GM12878 (cell line): Measurements from ENCODE around the gene ITGA5. TPM values are rescaled to one million over a fixed set of nuclear protein-coding genes. Genes with fewer than 3 reads are reported as not detected.

Source experiments
- ATAC-seq: fragments of 200-7000 bp; cut with Tn5 transposase; 3 replicates; pipeline ENCODE4 v1.9.1; 2020; ENCODE audit warnings: mild to moderate bottlenecking, moderate library complexity
- BruUV-seq: library from RNA; stranded (reverse); fragments of 400-500 nt; replicated peaks from 2 replicates; lab custom pipeline; 2021; lab: Mats Ljungman, UMichigan
- CTCF ChIA-PET: fragments of 300-600 bp; sonication (Branson Sonifier 250); formaldehyde crosslinking; extraction: SDS; loops from one replicate; lab custom pipeline; 2021; ENCODE audit warnings: inconsistent platforms; lab: Yijun Ruan, JAX
- POLR2A ChIA-PET: fragments of 350-600 bp; formaldehyde crosslinking; extraction: SDS; loops from one replicate; lab custom pipeline; 2021; ENCODE audit warnings: inconsistent platforms; lab: Charles Lee
- RAD21 ChIA-PET: fragments of 300-600 bp; sonication (Branson Sonifier 250); formaldehyde crosslinking; loops from one replicate; lab custom pipeline; 2023; ENCODE audit warnings: antibody characterized with exemption; ENCODE audit not compliant: unreplicated experiment; lab: Charles Lee
- SMC1A ChIA-PET: fragments of 300-600 bp; sonication (Branson Sonifier 250); formaldehyde crosslinking; loops from one replicate; lab custom pipeline; 2023; ENCODE audit not compliant: unreplicated experiment, uncharacterized antibody; lab: Charles Lee
- DNase-seq: peaks from one replicate; pipeline ENCODE4 v3.0.0-alpha.2; 2011; ENCODE audit warnings: low read depth, low spot score
- FAIRE-seq: peaks from 3 replicates; lab custom pipeline; 2011; peaks lifted over from hg19 to GRCh38; lab: Jason Lieb, UNC
- H2AFZ ChIP-seq: 2 replicates; pipeline ENCODE4 v1.6.0; 2011; ENCODE audit warnings: low read depth, low read length, control low read depth; ENCODE audit not compliant: control insufficient read depth
- H3K27ac ChIP-seq: 2 replicates; pipeline ENCODE4 v1.5.1; 2011; ENCODE audit warnings: control low read depth; ENCODE audit not compliant: control insufficient read depth, insufficient read depth
- H3K27me3 ChIP-seq, 2 experiments: replicated peaks in 1 of 2; 2 replicates each; pipeline versions ENCODE4 v1.6.0 to v1.6.1; 2011; ENCODE audit warnings: low read length in 1 of 2; ENCODE audit not compliant: control insufficient read depth in 2 of 2, insufficient read depth in 2 of 2
- H3K36me3 ChIP-seq, 2 experiments: 2 replicates each; pipeline ENCODE4 v1.5.1; 2011; ENCODE audit warnings: low read length in 1 of 2; ENCODE audit not compliant: control insufficient read depth in 2 of 2, insufficient read depth in 2 of 2
- H3K4me1 ChIP-seq: 2 replicates; pipeline ENCODE4 v1.6.1; 2011; ENCODE audit warnings: mild to moderate bottlenecking, low read length, moderate library complexity, mixed read lengths; ENCODE audit not compliant: control insufficient read depth, insufficient read depth
- H3K4me2 ChIP-seq: 2 replicates; pipeline ENCODE4 v1.6.0; 2011; ENCODE audit warnings: control low read depth; ENCODE audit not compliant: control insufficient read depth, insufficient read depth
- H3K4me3 ChIP-seq: fragments of 200-600 bp; sonication (generic); 2 replicates; pipeline ENCODE4 v1.5.1; 2016
- H3K79me2 ChIP-seq: 2 replicates; pipeline ENCODE4 v1.6.0; 2011; ENCODE audit warnings: low read length; ENCODE audit not compliant: control insufficient read depth, insufficient read depth
- H3K9ac ChIP-seq: 2 replicates; pipeline ENCODE4 v1.8.0; 2011; ENCODE audit warnings: low read length, control low read depth, mixed read lengths; ENCODE audit not compliant: control insufficient read depth, insufficient read depth
- H3K9me3 ChIP-seq: replicated peaks from 3 replicates; pipeline ENCODE4 v1.5.1; 2011; ENCODE audit warnings: mild to moderate bottlenecking, low read length; ENCODE audit not compliant: control insufficient read depth, insufficient read depth
- H4K20me1 ChIP-seq: 2 replicates; pipeline ENCODE4 v1.6.0; 2011; ENCODE audit not compliant: control insufficient read depth, insufficient read depth
- IKZF1 ChIP-seq: fragments of 450-650 bp; conservative IDR thresholded peaks from 2 replicates; pipeline ENCODE4 v1.6.1; 2017; ENCODE audit warnings: antibody characterized with exemption, mild to moderate bottlenecking
- SMAD5 ChIP-seq: IDR thresholded peaks from 2 replicates; pipeline ENCODE4 v1.6.1; 2016; ENCODE audit warnings: antibody characterized with exemption, low read depth
- SPI1 ChIP-seq: IDR thresholded peaks from 2 replicates; pipeline ENCODE4 v1.6.1; 2011; ENCODE audit warnings: low read depth, mild to moderate bottlenecking, low read length, moderate library complexity, borderline replicate concordance; ENCODE audit not compliant: insufficient read depth
- SREBF2 ChIP-seq: IDR thresholded peaks from 2 replicates; pipeline ENCODE4 v1.6.1; 2012; ENCODE audit warnings: mild to moderate bottlenecking, low read length
- STAT3 ChIP-seq: IDR thresholded peaks from 2 replicates; pipeline ENCODE4 v1.6.1; 2011; ENCODE audit warnings: low read depth, low read length, improper control_type of control experiment
- WGBS: methylation state at CpG from one replicate; pipeline ENCODE4 v1.1.6; 2016; ENCODE audit warnings: low lambda C conversion rate; ENCODE audit not compliant: insufficient replicate concordance, insufficient coverage; ENCODE audit errors: missing lambda C conversion rate; 5-methylcytosine and 5-hydroxymethylcytosine counted together
- in situ Hi-C: fragments of 300-500 bp; cut with MboI; formaldehyde crosslinking; loops from 9 replicates; pipeline ENCODE4 v1.14.3; 2018; ENCODE audit warnings: mixed read lengths
- intact Hi-C: fragments of 100-400 bp; cut with micrococcal nuclease; formaldehyde crosslinking; loops from one replicate; pipeline ENCODE4 v1.14.2; 2022; ENCODE audit not compliant: unreplicated experiment
- polyA plus RNA-seq, 11 experiments: library from polyadenylated mRNA; depleted of rRNA in 4 of 11; unstranded in 6 of 11; stranded (reverse) in 5 of 11; fragments of >200 nt; fragmentation: Nextera tagmentation in 4 of 11; fragmentation: Illumina TruSeq in 1 of 11; extraction: Ambion mirVana in 4 of 11; extraction: Trizol in 1 of 11; gene quantifications; 1 replicate in 1 of 11; 2 replicates in 10 of 11; pipeline versions ENCODE4 v1.2.1 to v1.2.3, GENCODE V29; 2011 to 2016; ENCODE audit warnings: inconsistent platforms in 2 of 11, missing spikeins in 2 of 11, low read depth in 1 of 11
- total RNA-seq, 4 experiments: library from RNA; depleted of rRNA in 3 of 4; stranded (reverse); fragments of >200 nt in 3 of 4; fragmentation: Illumina TruSeq in 1 of 4; extraction: Trizol in 1 of 4; gene quantifications; 2 replicates each; pipeline versions ENCODE4 v1.2.1 to v1.2.3, GENCODE V29; 2013 to 2021
- TF ChIP-seq, protein P1 (sequence below): IDR thresholded peaks from 2 replicates; pipeline ENCODE4 v1.6.1; 2011; ENCODE audit warnings: mild to moderate bottlenecking, low read depth, low read length, moderate library complexity; ENCODE audit not compliant: insufficient replicate concordance

The ITGA5 gene
- total and polyA plus RNA-seq, 10 of the 15 experiments (the other 5 are each of a cell fraction or from before 2014, with no cell fraction given), result 0.15 to 22.5 (median 0.61) TPM

DNA sequence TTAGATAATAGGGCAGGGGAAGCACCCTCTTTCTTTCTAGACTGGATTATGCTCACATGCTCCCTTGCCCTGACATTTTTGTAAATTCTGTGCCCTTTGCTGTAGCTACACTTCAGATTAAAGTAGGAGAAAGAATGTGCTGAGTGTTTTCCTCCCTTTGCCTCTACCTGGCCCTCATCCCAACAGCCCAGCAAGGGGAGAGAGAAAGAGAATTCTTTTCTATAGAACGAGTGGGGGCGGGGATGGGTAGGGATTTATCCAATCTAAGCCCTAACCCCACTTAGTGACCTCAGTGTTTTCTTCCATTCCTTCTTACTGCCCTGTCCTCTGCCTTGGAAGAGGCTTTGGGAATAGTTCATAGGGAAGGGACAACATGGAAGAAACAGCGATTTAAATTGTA lies 68.3 kb downstream of the ITGA5 start:
- H3K36me3 ChIP-seq, result peaks cover 15 to 30% of the 10 kb centered on the region in 2 experiments
- H4K20me1 ChIP-seq, result no peaks in the 10 kb centered on the region
- H3K9ac ChIP-seq, result no peak overlapping the region
- TF ChIP-seq STAT3, result no peak
- TF ChIP-seq SMAD5, result 0 out of 2 replicates have a peak, but pooled peaks have one; percentile 19
- SMC1A ChIA-PET, result interaction anchor here (1.5 kb wide), 1 partner anchor 9 kb away, joined by 3 read pairs; no protein-coding TSS in a partner anchor
- intact Hi-C loops, result no loop called here
- ATAC-seq, result no peak
- H3K4me1 ChIP-seq, result no peaks in the 10 kb centered on the region; the same call in 1 of the 2 replicates
- POLR2A ChIA-PET, result no interaction called here
- H2AFZ ChIP-seq, result no peak overlapping the region
- H3K9me3 ChIP-seq, result no peaks in the 10 kb centered on the region
- H3K27ac ChIP-seq, result no peak overlapping the region
- H3K27me3 ChIP-seq, result no peaks in the 10 kb centered on the region
- WGBS, result 90% methylated on average over 3 of the region's 3 CpGs
- in situ Hi-C loops, result no loop called here
- no peak for DNase-seq
- CTCF ChIA-PET, result interaction anchor here (0.6 to 4.2 kb wide), 4 partner anchors 13 to 99 kb away, joined by 3 to 30 read pairs (median 4); partner anchors contain the start of gene COPZ1
- FAIRE-seq, result no peak
- H3K4me2 ChIP-seq, result no peak overlapping the region
- no peaks in the 10 kb centered on the region for H3K79me2 ChIP-seq
- BruUV-seq, result no TSS peak
- RAD21 ChIA-PET, result no interaction called here
- no peak overlapping the region for H3K4me3 ChIP-seq

GRCh38 chr12:54349679-54350078 lies 69.4 kb downstream of the ITGA5 start:
- no peak overlapping the region for H3K4me3 ChIP-seq
- ATAC-seq, result no peak
- no peak overlapping the region for H3K4me2 ChIP-seq
- no peaks in the 10 kb centered on the region for H4K20me1 ChIP-seq
- BruUV-seq, result no TSS peak
- H3K36me3 ChIP-seq, result peaks cover 16 to 30% of the 10 kb centered on the region in 2 experiments
- peaks cover 7% of the 10 kb centered on the region for H3K4me1 ChIP-seq
- DNase-seq, result no peak
- SMC1A ChIA-PET, result interaction anchor here (1.5 kb wide), 1 partner anchor 8 kb away, joined by 3 read pairs; no protein-coding TSS in a partner anchor
- TF ChIP-seq IKZF1, result no peak
- no peak for TF ChIP-seq SPI1
- TF ChIP-seq, protein P1, sequence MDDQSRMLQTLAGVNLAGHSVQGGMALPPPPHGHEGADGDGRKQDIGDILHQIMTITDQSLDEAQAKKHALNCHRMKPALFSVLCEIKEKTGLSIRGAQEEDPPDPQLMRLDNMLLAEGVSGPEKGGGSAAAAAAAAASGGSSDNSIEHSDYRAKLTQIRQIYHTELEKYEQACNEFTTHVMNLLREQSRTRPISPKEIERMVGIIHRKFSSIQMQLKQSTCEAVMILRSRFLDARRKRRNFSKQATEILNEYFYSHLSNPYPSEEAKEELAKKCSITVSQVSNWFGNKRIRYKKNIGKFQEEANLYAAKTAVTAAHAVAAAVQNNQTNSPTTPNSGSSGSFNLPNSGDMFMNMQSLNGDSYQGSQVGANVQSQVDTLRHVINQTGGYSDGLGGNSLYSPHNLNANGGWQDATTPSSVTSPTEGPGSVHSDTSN, result no peak
- TF ChIP-seq SREBF2, result no peak
- no peak overlapping the region for H3K9ac ChIP-seq
- RAD21 ChIA-PET, result no interaction called here
- H2AFZ ChIP-seq, result no peak overlapping the region
- H3K27me3 ChIP-seq, result no peaks in the 10 kb centered on the region
- FAIRE-seq, result no peak
- POLR2A ChIA-PET, result no interaction called here
- H3K9me3 ChIP-seq, result no peaks in the 10 kb centered on the region
- in situ Hi-C loops, result no loop called here
- CTCF ChIA-PET, result interaction anchor here (0.6 to 4.2 kb wide), 4 partner anchors 12 to 98 kb away, joined by 4 to 30 read pairs (median 4); no protein-coding TSS in a partner anchor
- no peaks in the 10 kb centered on the region for H3K79me2 ChIP-seq
- H3K27ac ChIP-seq, result no peak overlapping the region
- intact Hi-C loops, result no loop called here
